Osteocyte (in vitro differentiated cells): ENCODE results near the gene TBL1Y. TPM values are rescaled to one million over a fixed set of nuclear protein-coding genes. Genes with fewer than 3 reads are reported as not detected.
"Not testable (repeated sequence)": the region's sequence is repeated elsewhere in the genome, so short reads cannot be mapped to it uniquely, and the experiment has no call there.

ENCODE experiments used
- DNase-seq: peaks from one replicate; pipeline ENCODE4 v3.0.0; 2021; ENCODE audit warnings: mixed read lengths; ENCODE audit not compliant: unreplicated experiment; ENCODE audit errors: extremely low spot score
- H3K27ac Mint-ChIP-seq: one replicate; pipeline ENCODE4 v1.8.0; 2021; ENCODE audit warnings: mild to moderate bottlenecking, mixed read lengths; ENCODE audit not compliant: unreplicated experiment
- H3K27me3 Mint-ChIP-seq: one replicate; pipeline ENCODE4 v1.8.0; 2021; ENCODE audit warnings: mixed read lengths; ENCODE audit not compliant: unreplicated experiment
- H3K36me3 Mint-ChIP-seq: one replicate; pipeline ENCODE4 v1.8.0; 2021; ENCODE audit warnings: mixed read lengths; ENCODE audit not compliant: unreplicated experiment
- H3K4me1 Mint-ChIP-seq: one replicate; pipeline ENCODE4 v1.8.0; 2021; ENCODE audit warnings: mixed read lengths; ENCODE audit not compliant: unreplicated experiment
- H3K4me3 Mint-ChIP-seq: one replicate; pipeline ENCODE4 v1.8.0; 2021; ENCODE audit warnings: mild to moderate bottlenecking, moderate library complexity, mixed read lengths; ENCODE audit not compliant: unreplicated experiment
- H3K9me3 Mint-ChIP-seq: one replicate; pipeline ENCODE4 v1.8.0; 2021; ENCODE audit warnings: mixed read lengths; ENCODE audit not compliant: unreplicated experiment
- long read RNA-seq: library from polyadenylated mRNA; unstranded; transcript quantifications from one replicate; pipeline ENCODE4 v2.0.0, GENCODE V29; 2021
- total RNA-seq: library from RNA; stranded (reverse); gene quantifications from 2 replicates; pipeline ENCODE4 v1.2.1, GENCODE V29; 2021
- TF ChIP-seq, protein P1 (sequence below): fragments of 200-600 bp; sonication (generic); IDR thresholded peaks from 2 replicates; pipeline ENCODE4 v1.5.0; 2021; ENCODE audit warnings: antibody characterized with exemption, mild to moderate bottlenecking, moderate library complexity

Gene TBL1Y
- total RNA-seq = not detected in 2 replicates
- long read RNA-seq = 0 reads

DNA sequence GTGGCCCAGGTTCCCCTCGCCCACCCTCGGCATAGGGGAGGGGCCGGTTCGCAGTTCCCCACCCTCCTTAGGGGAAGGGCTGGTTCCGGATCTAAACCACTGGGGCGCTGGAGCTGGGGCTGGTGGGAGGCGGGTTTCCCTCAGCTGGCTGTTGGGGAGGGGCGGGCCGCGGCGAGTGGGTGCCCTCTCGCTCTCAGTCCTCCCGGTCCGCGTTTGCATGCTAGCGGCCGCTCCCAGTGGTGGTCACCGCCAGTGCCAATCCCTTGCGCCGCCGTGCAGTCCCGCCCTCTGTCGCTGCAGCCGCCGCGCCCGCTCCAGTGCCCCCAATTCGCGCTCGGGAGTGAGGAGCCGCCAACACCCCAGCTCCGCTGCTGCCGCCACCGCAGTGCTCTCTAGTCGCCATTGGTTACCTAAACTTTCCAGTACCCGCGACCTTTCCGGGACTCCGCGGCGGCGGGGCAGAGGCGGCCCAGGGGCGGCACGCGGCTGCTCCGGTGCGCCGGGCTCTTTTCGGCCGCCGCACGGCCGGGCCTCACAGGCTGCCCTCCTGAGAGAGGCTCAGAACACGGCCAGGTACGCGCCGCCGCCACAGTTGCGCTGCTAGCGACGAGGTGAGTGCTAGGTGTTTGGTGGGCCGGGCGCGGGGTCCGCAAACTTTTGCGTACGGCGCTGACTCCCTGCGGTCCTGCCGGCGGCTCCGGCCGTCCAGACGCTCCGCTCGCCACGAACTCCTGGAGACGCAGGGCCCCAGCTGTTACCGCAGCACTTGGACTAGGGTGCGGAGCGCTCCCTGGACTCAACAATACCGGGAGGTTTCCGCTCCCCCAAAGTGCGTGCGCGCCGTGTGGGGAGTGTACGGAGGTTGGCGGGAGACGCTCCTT is at the start of gene TBL1Y:
Gene TBL1Y, plus strand, starts transcription at position 326 of the 881 bp plus-strand sequence. CDS start 114,388 bp downstream, outside the sequence.
- H3K4me3 Mint-ChIP-seq = no peak within 1 kb of the TSS
- H3K36me3 Mint-ChIP-seq = no peaks in the 10 kb centered on the region
- no peak for DNase-seq
- no peak within 1 kb of the TSS for H3K27ac Mint-ChIP-seq
- no peaks in the 10 kb centered on the region for H3K4me1 Mint-ChIP-seq
- no peaks in the 10 kb centered on the region for H3K27me3 Mint-ChIP-seq
- no peaks in the 10 kb centered on the region for H3K9me3 Mint-ChIP-seq
- TF ChIP-seq, protein P1, sequence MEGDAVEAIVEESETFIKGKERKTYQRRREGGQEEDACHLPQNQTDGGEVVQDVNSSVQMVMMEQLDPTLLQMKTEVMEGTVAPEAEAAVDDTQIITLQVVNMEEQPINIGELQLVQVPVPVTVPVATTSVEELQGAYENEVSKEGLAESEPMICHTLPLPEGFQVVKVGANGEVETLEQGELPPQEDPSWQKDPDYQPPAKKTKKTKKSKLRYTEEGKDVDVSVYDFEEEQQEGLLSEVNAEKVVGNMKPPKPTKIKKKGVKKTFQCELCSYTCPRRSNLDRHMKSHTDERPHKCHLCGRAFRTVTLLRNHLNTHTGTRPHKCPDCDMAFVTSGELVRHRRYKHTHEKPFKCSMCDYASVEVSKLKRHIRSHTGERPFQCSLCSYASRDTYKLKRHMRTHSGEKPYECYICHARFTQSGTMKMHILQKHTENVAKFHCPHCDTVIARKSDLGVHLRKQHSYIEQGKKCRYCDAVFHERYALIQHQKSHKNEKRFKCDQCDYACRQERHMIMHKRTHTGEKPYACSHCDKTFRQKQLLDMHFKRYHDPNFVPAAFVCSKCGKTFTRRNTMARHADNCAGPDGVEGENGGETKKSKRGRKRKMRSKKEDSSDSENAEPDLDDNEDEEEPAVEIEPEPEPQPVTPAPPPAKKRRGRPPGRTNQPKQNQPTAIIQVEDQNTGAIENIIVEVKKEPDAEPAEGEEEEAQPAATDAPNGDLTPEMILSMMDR = no peak

DNA sequence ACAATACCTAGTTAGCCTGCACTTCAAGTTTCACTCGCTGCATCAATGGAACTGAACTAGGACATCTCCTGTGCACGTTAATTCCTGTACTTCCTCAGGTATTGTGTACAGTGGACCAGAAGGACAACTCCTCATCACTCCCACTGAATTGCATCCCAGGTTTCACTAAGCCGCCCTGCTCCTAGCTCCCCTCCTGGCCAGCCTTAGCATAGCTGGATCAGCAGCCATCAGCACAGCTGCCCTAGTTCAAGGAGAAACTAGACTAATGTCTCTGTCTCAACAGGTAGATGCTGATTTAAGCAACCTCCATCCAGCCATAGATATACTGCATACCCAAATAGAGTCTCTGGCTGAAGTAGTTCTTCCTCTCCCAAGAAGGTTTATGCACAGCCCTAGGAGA is 16.0 kb upstream of the TBL1Y start:
- Mint-ChIP-seq H3K4me1 (no peaks in the 10 kb centered on the region), H3K36me3 (no peaks in the 10 kb centered on the region)
- DNase-seq = no peak

DNA sequence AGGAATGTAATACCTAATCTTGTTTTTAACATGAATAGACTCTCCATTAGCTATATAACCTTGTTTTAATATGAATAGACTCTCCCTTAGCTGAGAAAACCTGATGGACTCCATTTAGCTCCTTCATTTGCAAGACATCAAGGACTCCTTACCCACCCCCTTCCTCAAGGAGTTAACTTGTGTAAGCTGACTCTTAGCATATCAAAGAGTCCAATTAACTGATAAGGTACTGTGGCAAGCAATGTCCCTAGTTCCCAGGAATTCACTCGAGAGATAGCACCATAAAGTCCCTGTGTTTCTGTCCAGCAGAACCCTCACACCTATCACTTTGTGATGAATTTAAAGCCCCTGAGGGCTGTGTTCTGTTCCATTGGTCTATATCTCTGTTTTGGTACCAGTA is 15.3 kb upstream of the TBL1Y start:
- Mint-ChIP-seq H3K4me1 (no peaks in the 10 kb centered on the region), H3K27me3 (no peaks in the 10 kb centered on the region), H3K9me3 (no peaks in the 10 kb centered on the region), H3K27ac (no peak overlapping the region), H3K36me3 (no peaks in the 10 kb centered on the region), H3K4me3 (no peak overlapping the region)
- no peak for DNase-seq
- TF ChIP-seq, protein P1 = no peak

More for the DNA sequence above, 16.0 kb upstream of the TBL1Y start:
- H3K27me3 Mint-ChIP-seq = no peaks in the 10 kb centered on the region
- H3K27ac Mint-ChIP-seq = no peak overlapping the region
- no peak overlapping the region for H3K4me3 Mint-ChIP-seq
- TF ChIP-seq, protein P1 = no peak
- no peaks in the 10 kb centered on the region for H3K9me3 Mint-ChIP-seq

DNA sequence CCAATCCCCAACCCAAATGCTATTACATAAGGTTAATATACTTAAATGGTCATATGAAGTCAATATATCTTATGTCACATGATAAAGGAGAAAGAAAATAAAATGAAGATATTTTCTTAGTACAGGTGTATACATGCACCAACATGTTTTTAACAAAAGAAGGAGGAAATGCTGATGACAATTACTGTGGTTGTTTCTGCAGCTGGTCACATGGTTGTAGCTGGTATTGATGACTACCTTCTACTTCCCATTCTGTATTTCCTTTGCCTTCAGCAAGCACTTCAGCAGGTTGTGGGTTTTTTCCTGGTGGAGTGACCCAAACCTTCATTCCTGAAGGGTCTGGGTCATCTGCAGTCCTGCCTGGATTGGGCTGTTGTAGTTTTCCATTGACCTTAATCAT is 8.4 kb upstream of the TBL1Y start:
- not testable (repeated sequence) for H3K27me3 Mint-ChIP-seq, H3K36me3 Mint-ChIP-seq, H3K27ac Mint-ChIP-seq, DNase-seq, H3K4me1 Mint-ChIP-seq, H3K4me3 Mint-ChIP-seq, H3K9me3 Mint-ChIP-seq

DNA sequence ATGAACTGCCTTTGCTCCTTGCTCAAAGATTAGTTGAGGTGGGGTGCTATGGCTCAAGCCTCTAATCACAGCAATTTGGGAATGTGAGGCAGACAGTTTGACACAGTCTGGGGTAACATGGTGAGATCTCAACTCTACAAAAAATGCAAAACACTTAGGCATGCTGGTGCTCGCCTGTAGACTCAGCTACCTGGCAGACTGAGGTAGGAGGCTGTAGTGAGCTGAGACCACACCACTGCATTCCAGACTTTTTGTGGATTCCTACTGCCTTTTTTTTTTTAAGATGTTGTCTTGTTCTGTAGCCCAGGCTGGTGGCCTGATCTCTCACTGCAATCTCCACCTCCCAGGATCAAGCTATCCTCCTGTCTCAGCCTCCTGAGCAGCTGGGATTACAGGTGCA is 2.9 kb upstream of the TBL1Y start:
- no peaks in the 10 kb centered on the region for H3K4me1 Mint-ChIP-seq
- TF ChIP-seq, protein P1 = no peak
- DNase-seq = no peak
- H3K27ac Mint-ChIP-seq = no peak overlapping the region
- no peaks in the 10 kb centered on the region for H3K27me3 Mint-ChIP-seq
- H3K9me3 Mint-ChIP-seq = no peaks in the 10 kb centered on the region
- no peaks in the 10 kb centered on the region for H3K36me3 Mint-ChIP-seq
- no peak overlapping the region for H3K4me3 Mint-ChIP-seq

DNA sequence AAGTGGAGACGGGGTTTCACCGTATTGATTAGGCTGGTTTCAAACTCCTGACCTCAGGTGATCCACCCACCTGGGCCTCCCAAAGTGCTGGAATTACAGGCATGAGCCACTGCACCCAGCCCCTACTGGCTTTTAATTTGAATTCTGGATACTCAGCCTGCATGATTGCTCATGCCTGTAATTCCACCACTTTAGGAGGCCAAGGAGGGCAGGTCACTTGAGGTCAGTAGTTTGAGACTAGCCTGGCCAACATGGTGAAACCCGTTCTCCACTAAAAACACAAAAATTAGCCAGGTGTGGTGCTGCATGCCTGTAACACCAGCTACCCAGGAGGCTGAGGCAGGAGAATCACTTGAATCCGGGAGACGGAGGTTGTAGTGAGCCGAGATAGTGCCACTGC is 2.5 kb upstream of the TBL1Y start:
- not testable (repeated sequence) for H3K36me3 Mint-ChIP-seq, H3K4me3 Mint-ChIP-seq, H3K9me3 Mint-ChIP-seq, DNase-seq, H3K27me3 Mint-ChIP-seq, H3K27ac Mint-ChIP-seq, H3K4me1 Mint-ChIP-seq
